Measurements from ENCODE around the gene SARS1. TPM values are rescaled to one million over a fixed set of nuclear protein-coding genes. Genes with fewer than 3 reads are reported as not detected.

Gene SARS1
- total RNA-seq: 100 to 1,000 TPM; 164 to 264 (median 200) TPM

- WGBS, 2 donors: 0 to 1% methylated on average over 34 to 43 of the region's 64 CpGs
- no peaks in the 10 kb centered on the region for H3K27me3 ChIP-seq
- peaks cover 21 to 34% of the 10 kb centered on the region in 2 donors for H3K4me1 ChIP-seq
- no peaks in the 10 kb centered on the region for H3K9me3 ChIP-seq
- H3K4me3 ChIP-seq (replicated peaks in 1 of 3): peak within 1 kb of the TSS; percentile 55 to 69 (median 66)
- peak within 1 kb of the TSS; percentile 74 to 92 (median 81) for H3K27ac ChIP-seq
- TF ChIP-seq POLR2A (IDR thresholded peaks at IDR 0.05) (peak; percentile 73 to 92), CTCF (IDR thresholded peaks at IDR 0.05) (no peak)
- DNase-seq: peak; percentile 87 to 90
- intact Hi-C loops (cut with DNase I): no loop called here
- H3K36me3 ChIP-seq: no peaks in the 10 kb centered on the region
These were observed at the start of gene SARS1 for GRCh38 chr1:109213824-109214693. TSS of gene SARS1 (plus strand) at chr1:109213918. CDS start at chr1:109213993, 75 bp downstream.

GRCh38 chr1:109164538-109164937 is 49.2 kb upstream of the SARS1 start:
- Histone ChIP-seq H3K36me3 (no peaks in the 10 kb centered on the region), H3K27ac (no peak overlapping the region), H3K9me3 (no peaks in the 10 kb centered on the region), H3K4me3 (replicated peaks in 1 of 3) (no peak overlapping the region), H3K4me1 (peaks cover 16 to 23% of the 10 kb centered on the region in 2 donors), H3K27me3 (no peaks in the 10 kb centered on the region)
- DNase-seq: no peak
- 91 to 94% methylated on average over 5 to 8 of the region's 8 CpGs for whole genome bisulfite sequencing, 2 donors
- TF ChIP-seq CTCF (IDR thresholded peaks at IDR 0.05) (no peak), POLR2A (IDR thresholded peaks at IDR 0.05) (no peak)
- intact Hi-C loops (cut with DNase I): no loop called here

- no peak for TF ChIP-seq CTCF (IDR thresholded peaks at IDR 0.05)
- no peak for TF ChIP-seq POLR2A (IDR thresholded peaks at IDR 0.05)
- no peak overlapping the region for H3K27ac ChIP-seq
- no peak overlapping the region for H3K4me3 ChIP-seq (replicated peaks in 1 of 3)
- no peaks in the 10 kb centered on the region for H3K27me3 ChIP-seq
- no peaks in the 10 kb centered on the region for H3K36me3 ChIP-seq
- peaks cover 14 to 31% of the 10 kb centered on the region in 2 donors for H3K4me1 ChIP-seq
- intact Hi-C loops (cut with DNase I): no loop called here
- no peak for DNase-seq
- 71 to 78% methylated on average over 7 of the region's 7 CpGs for WGBS, 2 donors
- H3K9me3 ChIP-seq: no peaks in the 10 kb centered on the region
These were observed 46.7 kb upstream of the SARS1 start for GRCh38 chr1:109167001-109167506.

- Histone ChIP-seq H3K36me3 (no peaks in the 10 kb centered on the region), H3K9me3 (no peaks in the 10 kb centered on the region), H3K4me1 (peaks cover 11 to 19% of the 10 kb centered on the region in 2 donors), H3K27me3 (no peaks in the 10 kb centered on the region), H3K4me3 (replicated peaks in 1 of 3) (no peak overlapping the region), H3K27ac (peak overlapping the region in 1 of 3 donors; percentile 73)
- intact Hi-C loops (cut with DNase I): no loop called here
- no peak for DNase-seq
- 74 to 84% methylated on average over 7 of the region's 7 CpGs for WGBS, 2 donors
- no peak for TF ChIP-seq POLR2A (IDR thresholded peaks at IDR 0.05)
- TF ChIP-seq CTCF (IDR thresholded peaks at IDR 0.05): no peak
These were observed 43.5 kb upstream of the SARS1 start for GRCh38 chr1:109170035-109170764.

All from thyroid gland (tissue), 4 donors.